WTC11 (cell line): Measurements from ENCODE around the gene ROR2. TPM values are rescaled to one million over a fixed set of nuclear protein-coding genes. Genes with fewer than 3 reads are reported as not detected.

Source experiments
- ATAC-seq: fragments of 200-7000 bp; cut with Tn5 transposase; 2 replicates; pipeline ENCODE4 v1.10.0; 2021; ENCODE audit warnings: mild to moderate bottlenecking, moderate library complexity
- CTCF ChIA-PET: fragments of 300-600 bp; sonication (Branson Sonifier 250); formaldehyde crosslinking; loops from one replicate; lab custom pipeline; 2021; ENCODE audit warnings: antibody characterized with exemption; lab: Charles Lee
- POLR2A ChIA-PET: fragments of 350-600 bp; sonication (Branson Sonifier 250); formaldehyde crosslinking; loops from one replicate; lab custom pipeline; 2021; ENCODE audit warnings: antibody characterized with exemption; lab: Charles Lee
- DNase-seq: peaks from one replicate; pipeline ENCODE4 v3.0.0; 2021; ENCODE audit warnings: low spot score
- H3K27ac Mint-ChIP-seq: 2 replicates; pipeline ENCODE4 v1.8.0; 2021; ENCODE audit warnings: mixed read lengths
- H3K27me3 Mint-ChIP-seq: 2 replicates; pipeline ENCODE4 v1.8.0; 2021; ENCODE audit warnings: low read depth, mild to moderate bottlenecking, moderate library complexity, mixed read lengths
- H3K36me3 Mint-ChIP-seq: 2 replicates; pipeline ENCODE4 v1.8.0; 2021; ENCODE audit warnings: mixed read lengths
- H3K4me1 Mint-ChIP-seq: 2 replicates; pipeline ENCODE4 v1.8.0; 2022; ENCODE audit warnings: mixed read lengths
- H3K4me3 Mint-ChIP-seq: 2 replicates; pipeline ENCODE4 v1.8.0; 2021; ENCODE audit warnings: mild to moderate bottlenecking, moderate library complexity, mixed read lengths
- H3K9me3 Mint-ChIP-seq: 2 replicates; pipeline ENCODE4 v1.8.0; 2021; ENCODE audit warnings: mixed read lengths
- EMX1 ChIP-seq: fragments of 250-450 bp; sonication (Bioruptor Pico); IDR thresholded peaks from 2 replicates; pipeline ENCODE4 v1.8.0; 2021; ENCODE audit warnings: mild to moderate bottlenecking
- FOXJ3 ChIP-seq: sonication (generic); formaldehyde crosslinking; IDR thresholded peaks from 2 replicates; pipeline ENCODE4 v1.9.0; 2021; ENCODE audit warnings: missing genetic modification reagents, mild to moderate bottlenecking, borderline replicate concordance
- KAT7 ChIP-seq: sonication (generic); formaldehyde crosslinking; IDR thresholded peaks from 2 replicates; pipeline ENCODE4 v1.8.1; 2023; ENCODE audit warnings: missing genetic modification reagents, mild to moderate bottlenecking, borderline replicate concordance
- NFYB ChIP-seq: sonication (generic); formaldehyde crosslinking; conservative IDR thresholded peaks from 2 replicates; pipeline ENCODE4 v1.8.0; 2022; ENCODE audit warnings: low read depth, missing genetic modification reagents
- SMAD4 ChIP-seq: sonication (generic); formaldehyde crosslinking; IDR thresholded peaks from 2 replicates; pipeline ENCODE4 v1.8.0; 2022; ENCODE audit warnings: mild to moderate bottlenecking, missing genetic modification reagents
- SP1 ChIP-seq: sonication (generic); formaldehyde crosslinking; conservative IDR thresholded peaks from 2 replicates; pipeline ENCODE4 v1.8.1; 2022; ENCODE audit warnings: missing genetic modification reagents
- ZNF121 ChIP-seq: sonication (generic); formaldehyde crosslinking; IDR thresholded peaks from 2 replicates; pipeline ENCODE4 v1.8.0; 2023; ENCODE audit warnings: missing genetic modification reagents
- ZNF138 ChIP-seq: sonication (generic); formaldehyde crosslinking; conservative IDR thresholded peaks from 2 replicates; pipeline ENCODE4 v1.8.1; 2022; ENCODE audit warnings: mild to moderate bottlenecking, moderate library complexity, missing genetic modification reagents
- ZNF317 ChIP-seq: sonication (generic); formaldehyde crosslinking; IDR thresholded peaks from 2 replicates; pipeline ENCODE4 v1.8.1; 2023; ENCODE audit warnings: low read depth, mild to moderate bottlenecking, moderate library complexity, missing genetic modification reagents, borderline replicate concordance
- ZNF396 ChIP-seq: fragments of 250-450 bp; sonication (Bioruptor Pico); IDR thresholded peaks from 2 replicates; pipeline ENCODE4 v1.8.0; 2021; ENCODE audit warnings: mild to moderate bottlenecking, moderate library complexity, borderline replicate concordance
- total RNA-seq: library from RNA; stranded (reverse); gene quantifications from 3 replicates; pipeline ENCODE4 v1.2.3, GENCODE V29; 2021
- TF ChIP-seq, protein P1 (sequence below): sonication (generic); formaldehyde crosslinking; IDR thresholded peaks from 2 replicates; pipeline ENCODE4 v1.8.0; 2022; ENCODE audit warnings: missing genetic modification reagents
- TF ChIP-seq, protein P2 (sequence below): sonication (generic); formaldehyde crosslinking; IDR thresholded peaks from 2 replicates; pipeline ENCODE4 v1.8.1; 2023; ENCODE audit warnings: mild to moderate bottlenecking, missing genetic modification reagents, moderate library complexity
- TF ChIP-seq, protein P3 (sequence below): fragments of 250-450 bp; sonication (Bioruptor Pico); IDR thresholded peaks from 2 replicates; pipeline ENCODE4 v1.8.0; 2021; ENCODE audit warnings: mild to moderate bottlenecking
- TF ChIP-seq, protein P4 (sequence below): sonication (generic); formaldehyde crosslinking; IDR thresholded peaks from 2 replicates; pipeline ENCODE4 v1.8.1; 2022; ENCODE audit warnings: mild to moderate bottlenecking, moderate library complexity, missing genetic modification reagents
- TF ChIP-seq, protein P5 (sequence below): sonication (generic); formaldehyde crosslinking; IDR thresholded peaks from 2 replicates; pipeline ENCODE4 v1.8.1; 2023; ENCODE audit warnings: mild to moderate bottlenecking, moderate library complexity, missing genetic modification reagents
- TF ChIP-seq, protein P6 (sequence below): sonication (generic); formaldehyde crosslinking; IDR thresholded peaks from 2 replicates; pipeline ENCODE4 v1.8.0; 2023; ENCODE audit warnings: missing genetic modification reagents, mild to moderate bottlenecking, borderline replicate concordance
- TF ChIP-seq, protein P7 (sequence below): fragments of 250-450 bp; sonication (Bioruptor Pico); IDR thresholded peaks from 2 replicates; pipeline ENCODE4 v1.9.0; 2021; ENCODE audit warnings: mild to moderate bottlenecking

ROR2 gene
- total RNA-seq, 1 experiment from 2014 or later: 19.8 TPM

DNA sequence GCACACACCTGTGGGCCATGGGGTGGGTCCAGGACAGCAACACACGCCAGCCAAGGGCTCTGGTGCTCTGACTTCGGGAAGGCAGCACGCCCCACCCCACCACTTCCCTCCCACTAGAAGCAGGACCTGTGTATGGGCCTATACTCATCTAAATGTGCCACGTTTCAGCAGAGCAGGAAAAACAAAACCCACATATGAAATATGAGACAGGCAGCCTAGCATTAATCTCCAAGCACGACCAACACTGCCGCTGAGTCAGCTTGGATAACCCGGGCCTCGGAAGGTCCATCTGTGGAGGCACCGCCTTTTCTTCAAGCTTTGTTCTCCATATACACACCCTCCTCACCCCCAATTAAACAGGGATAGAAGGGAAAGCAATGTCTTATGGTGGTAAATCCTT lies 203.1 kb downstream of the ROR2 start (continued):
- TF ChIP-seq, protein P1, sequence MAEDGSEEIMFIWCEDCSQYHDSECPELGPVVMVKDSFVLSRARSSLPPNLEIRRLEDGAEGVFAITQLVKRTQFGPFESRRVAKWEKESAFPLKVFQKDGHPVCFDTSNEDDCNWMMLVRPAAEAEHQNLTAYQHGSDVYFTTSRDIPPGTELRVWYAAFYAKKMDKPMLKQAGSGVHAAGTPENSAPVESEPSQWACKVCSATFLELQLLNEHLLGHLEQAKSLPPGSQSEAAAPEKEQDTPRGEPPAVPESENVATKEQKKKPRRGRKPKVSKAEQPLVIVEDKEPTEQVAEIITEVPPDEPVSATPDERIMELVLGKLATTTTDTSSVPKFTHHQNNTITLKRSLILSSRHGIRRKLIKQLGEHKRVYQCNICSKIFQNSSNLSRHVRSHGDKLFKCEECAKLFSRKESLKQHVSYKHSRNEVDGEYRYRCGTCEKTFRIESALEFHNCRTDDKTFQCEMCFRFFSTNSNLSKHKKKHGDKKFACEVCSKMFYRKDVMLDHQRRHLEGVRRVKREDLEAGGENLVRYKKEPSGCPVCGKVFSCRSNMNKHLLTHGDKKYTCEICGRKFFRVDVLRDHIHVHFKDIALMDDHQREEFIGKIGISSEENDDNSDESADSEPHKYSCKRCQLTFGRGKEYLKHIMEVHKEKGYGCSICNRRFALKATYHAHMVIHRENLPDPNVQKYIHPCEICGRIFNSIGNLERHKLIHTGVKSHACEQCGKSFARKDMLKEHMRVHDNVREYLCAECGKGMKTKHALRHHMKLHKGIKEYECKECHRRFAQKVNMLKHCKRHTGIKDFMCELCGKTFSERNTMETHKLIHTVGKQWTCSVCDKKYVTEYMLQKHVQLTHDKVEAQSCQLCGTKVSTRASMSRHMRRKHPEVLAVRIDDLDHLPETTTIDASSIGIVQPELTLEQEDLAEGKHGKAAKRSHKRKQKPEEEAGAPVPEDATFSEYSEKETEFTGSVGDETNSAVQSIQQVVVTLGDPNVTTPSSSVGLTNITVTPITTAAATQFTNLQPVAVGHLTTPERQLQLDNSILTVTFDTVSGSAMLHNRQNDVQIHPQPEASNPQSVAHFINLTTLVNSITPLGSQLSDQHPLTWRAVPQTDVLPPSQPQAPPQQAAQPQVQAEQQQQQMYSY (CRISPR knock-in tag): no peak
- TF ChIP-seq ZNF396 (CRISPR knock-in tag): no peak
- TF ChIP-seq, protein P2, sequence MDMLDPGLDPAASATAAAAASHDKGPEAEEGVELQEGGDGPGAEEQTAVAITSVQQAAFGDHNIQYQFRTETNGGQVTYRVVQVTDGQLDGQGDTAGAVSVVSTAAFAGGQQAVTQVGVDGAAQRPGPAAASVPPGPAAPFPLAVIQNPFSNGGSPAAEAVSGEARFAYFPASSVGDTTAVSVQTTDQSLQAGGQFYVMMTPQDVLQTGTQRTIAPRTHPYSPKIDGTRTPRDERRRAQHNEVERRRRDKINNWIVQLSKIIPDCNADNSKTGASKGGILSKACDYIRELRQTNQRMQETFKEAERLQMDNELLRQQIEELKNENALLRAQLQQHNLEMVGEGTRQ (CRISPR knock-in tag): no peak
- TF ChIP-seq ZNF138 (CRISPR knock-in tag): no peak
- no peak for TF ChIP-seq FOXJ3
- TF ChIP-seq SMAD4: no peak
- TF ChIP-seq, protein P3, sequence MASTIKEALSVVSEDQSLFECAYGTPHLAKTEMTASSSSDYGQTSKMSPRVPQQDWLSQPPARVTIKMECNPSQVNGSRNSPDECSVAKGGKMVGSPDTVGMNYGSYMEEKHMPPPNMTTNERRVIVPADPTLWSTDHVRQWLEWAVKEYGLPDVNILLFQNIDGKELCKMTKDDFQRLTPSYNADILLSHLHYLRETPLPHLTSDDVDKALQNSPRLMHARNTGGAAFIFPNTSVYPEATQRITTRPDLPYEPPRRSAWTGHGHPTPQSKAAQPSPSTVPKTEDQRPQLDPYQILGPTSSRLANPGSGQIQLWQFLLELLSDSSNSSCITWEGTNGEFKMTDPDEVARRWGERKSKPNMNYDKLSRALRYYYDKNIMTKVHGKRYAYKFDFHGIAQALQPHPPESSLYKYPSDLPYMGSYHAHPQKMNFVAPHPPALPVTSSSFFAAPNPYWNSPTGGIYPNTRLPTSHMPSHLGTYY (CRISPR knock-in tag): no peak
- no peak for TF ChIP-seq ZNF121 (CRISPR knock-in tag)
- no peak for TF ChIP-seq SP1 (CRISPR knock-in tag)

DNA sequence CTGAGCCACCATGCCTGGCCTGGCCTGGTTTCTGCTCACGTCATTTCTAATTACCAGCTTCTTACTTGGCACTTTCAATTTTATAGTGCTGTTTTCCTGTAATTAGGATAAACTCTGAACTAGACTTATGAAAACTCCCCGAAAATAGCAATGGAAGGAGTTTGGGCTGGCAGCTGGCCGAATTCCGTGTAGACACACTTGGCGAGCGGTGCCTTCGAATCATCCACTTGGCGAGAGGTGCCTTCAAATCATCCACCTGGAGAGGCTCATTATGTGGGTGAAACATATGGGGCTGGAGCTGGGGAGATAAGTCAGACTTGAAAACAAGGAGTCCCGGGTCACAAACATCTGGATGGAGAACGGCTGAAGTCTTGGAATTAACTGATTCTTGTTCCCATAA lies 203.7 kb downstream of the ROR2 start:
- ATAC-seq (no peak), DNase-seq (no peak)
- Mint-ChIP-seq H3K9me3 (no peaks in the 10 kb centered on the region), H3K4me3 (no peak overlapping the region), H3K4me1 (no peaks in the 10 kb centered on the region), H3K27me3 (no peaks in the 10 kb centered on the region), H3K36me3 (no peaks in the 10 kb centered on the region), H3K27ac (no peak overlapping the region)
- POLR2A ChIA-PET: no interaction called here
- CTCF ChIA-PET: interaction anchor here (1.3 kb wide), 1 partner anchor 12 kb away, joined by 4 read pairs; no protein-coding TSS in a partner anchor
- TF ChIP-seq, protein P1 (CRISPR knock-in tag): no peak
- no peak for TF ChIP-seq EMX1 (CRISPR knock-in tag)
- TF ChIP-seq, protein P4, sequence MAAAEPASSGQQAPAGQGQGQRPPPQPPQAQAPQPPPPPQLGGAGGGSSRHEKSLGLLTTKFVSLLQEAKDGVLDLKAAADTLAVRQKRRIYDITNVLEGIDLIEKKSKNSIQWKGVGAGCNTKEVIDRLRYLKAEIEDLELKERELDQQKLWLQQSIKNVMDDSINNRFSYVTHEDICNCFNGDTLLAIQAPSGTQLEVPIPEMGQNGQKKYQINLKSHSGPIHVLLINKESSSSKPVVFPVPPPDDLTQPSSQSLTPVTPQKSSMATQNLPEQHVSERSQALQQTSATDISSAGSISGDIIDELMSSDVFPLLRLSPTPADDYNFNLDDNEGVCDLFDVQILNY (CRISPR knock-in tag): no peak
- TF ChIP-seq KAT7 (CRISPR knock-in tag): no peak
- TF ChIP-seq NFYB (CRISPR knock-in tag): no peak
- TF ChIP-seq ZNF317 (CRISPR knock-in tag): no peak
- TF ChIP-seq, protein P5, sequence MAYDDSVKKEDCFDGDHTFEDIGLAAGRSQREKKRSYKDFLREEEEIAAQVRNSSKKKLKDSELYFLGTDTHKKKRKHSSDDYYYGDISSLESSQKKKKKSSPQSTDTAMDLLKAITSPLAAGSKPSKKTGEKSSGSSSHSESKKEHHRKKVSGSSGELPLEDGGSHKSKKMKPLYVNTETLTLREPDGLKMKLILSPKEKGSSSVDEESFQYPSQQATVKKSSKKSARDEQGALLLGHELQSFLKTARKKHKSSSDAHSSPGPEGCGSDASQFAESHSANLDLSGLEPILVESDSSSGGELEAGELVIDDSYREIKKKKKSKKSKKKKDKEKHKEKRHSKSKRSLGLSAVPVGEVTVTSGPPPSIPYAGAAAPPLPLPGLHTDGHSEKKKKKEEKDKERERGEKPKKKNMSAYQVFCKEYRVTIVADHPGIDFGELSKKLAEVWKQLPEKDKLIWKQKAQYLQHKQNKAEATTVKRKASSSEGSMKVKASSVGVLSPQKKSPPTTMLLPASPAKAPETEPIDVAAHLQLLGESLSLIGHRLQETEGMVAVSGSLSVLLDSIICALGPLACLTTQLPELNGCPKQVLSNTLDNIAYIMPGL (CRISPR knock-in tag): no peak
- no peak for TF ChIP-seq SMAD4
- TF ChIP-seq, protein P6, sequence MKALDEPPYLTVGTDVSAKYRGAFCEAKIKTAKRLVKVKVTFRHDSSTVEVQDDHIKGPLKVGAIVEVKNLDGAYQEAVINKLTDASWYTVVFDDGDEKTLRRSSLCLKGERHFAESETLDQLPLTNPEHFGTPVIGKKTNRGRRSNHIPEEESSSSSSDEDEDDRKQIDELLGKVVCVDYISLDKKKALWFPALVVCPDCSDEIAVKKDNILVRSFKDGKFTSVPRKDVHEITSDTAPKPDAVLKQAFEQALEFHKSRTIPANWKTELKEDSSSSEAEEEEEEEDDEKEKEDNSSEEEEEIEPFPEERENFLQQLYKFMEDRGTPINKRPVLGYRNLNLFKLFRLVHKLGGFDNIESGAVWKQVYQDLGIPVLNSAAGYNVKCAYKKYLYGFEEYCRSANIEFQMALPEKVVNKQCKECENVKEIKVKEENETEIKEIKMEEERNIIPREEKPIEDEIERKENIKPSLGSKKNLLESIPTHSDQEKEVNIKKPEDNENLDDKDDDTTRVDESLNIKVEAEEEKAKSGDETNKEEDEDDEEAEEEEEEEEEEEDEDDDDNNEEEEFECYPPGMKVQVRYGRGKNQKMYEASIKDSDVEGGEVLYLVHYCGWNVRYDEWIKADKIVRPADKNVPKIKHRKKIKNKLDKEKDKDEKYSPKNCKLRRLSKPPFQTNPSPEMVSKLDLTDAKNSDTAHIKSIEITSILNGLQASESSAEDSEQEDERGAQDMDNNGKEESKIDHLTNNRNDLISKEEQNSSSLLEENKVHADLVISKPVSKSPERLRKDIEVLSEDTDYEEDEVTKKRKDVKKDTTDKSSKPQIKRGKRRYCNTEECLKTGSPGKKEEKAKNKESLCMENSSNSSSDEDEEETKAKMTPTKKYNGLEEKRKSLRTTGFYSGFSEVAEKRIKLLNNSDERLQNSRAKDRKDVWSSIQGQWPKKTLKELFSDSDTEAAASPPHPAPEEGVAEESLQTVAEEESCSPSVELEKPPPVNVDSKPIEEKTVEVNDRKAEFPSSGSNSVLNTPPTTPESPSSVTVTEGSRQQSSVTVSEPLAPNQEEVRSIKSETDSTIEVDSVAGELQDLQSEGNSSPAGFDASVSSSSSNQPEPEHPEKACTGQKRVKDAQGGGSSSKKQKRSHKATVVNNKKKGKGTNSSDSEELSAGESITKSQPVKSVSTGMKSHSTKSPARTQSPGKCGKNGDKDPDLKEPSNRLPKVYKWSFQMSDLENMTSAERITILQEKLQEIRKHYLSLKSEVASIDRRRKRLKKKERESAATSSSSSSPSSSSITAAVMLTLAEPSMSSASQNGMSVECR (CRISPR knock-in tag): no peak
- TF ChIP-seq, protein P7, sequence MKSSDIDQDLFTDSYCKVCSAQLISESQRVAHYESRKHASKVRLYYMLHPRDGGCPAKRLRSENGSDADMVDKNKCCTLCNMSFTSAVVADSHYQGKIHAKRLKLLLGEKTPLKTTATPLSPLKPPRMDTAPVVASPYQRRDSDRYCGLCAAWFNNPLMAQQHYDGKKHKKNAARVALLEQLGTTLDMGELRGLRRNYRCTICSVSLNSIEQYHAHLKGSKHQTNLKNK: no peak
